Stimulated activated CD4-positive, alpha-beta T cell treated with anti-CD3 and anti-CD28 coated beads, TNF-alpha, amount 100 ng/mL, for 1 hour (primary cell): ENCODE measurements around the gene COG7.
"Not testable (repeated sequence)": the region's sequence is repeated elsewhere in the genome, so short reads cannot be mapped to it uniquely, and the experiment has no call there.

Source experiments
- DNase-seq, 3 donors: peaks; one replicate each; pipeline ENCODE4 v3.0.0-alpha.2; 2020; ENCODE audit warnings: low read depth in 3 of 3, low spot score in 1 of 3

COG7 gene

DNA sequence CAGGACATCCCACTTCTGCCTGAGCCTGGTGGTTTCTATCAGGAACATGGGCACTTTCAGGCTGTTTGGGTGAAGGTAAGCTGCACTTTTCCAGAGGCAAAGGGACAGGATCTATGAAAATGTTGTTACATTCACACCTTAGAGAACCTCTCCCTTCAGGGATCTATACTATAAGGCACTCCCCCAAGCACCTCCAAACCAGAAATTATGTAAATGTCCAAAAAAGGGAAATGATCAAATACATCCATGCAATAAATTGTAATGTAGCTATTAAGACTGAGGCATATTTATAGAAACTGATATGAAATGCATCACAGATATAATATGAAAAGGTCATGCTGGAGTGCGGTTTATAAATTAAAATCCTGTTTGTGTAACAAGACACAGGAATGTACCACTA, 23.3 kb upstream of the COG7 start:
- DNase-seq, result no peak

DNA sequence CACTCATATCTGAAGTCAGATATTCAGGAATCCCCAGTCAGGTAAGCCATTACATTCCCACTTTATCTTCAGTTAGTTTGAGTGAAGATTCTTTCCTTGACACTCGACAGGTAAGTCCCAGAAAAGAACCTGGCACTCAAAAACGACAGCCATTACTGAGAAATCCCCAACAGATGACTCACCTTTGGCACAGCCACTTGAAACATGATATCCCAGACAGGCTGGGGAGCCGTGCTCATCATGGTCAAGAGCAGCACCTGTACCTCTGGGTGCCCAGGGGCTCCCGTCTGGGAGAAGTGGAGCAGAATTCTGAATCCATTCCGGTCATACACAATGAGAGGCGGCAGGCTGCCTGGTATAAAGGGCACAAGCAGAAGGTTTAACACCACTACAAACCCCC, 16.8 kb upstream of the COG7 start:
- no peak for DNase-seq

DNA sequence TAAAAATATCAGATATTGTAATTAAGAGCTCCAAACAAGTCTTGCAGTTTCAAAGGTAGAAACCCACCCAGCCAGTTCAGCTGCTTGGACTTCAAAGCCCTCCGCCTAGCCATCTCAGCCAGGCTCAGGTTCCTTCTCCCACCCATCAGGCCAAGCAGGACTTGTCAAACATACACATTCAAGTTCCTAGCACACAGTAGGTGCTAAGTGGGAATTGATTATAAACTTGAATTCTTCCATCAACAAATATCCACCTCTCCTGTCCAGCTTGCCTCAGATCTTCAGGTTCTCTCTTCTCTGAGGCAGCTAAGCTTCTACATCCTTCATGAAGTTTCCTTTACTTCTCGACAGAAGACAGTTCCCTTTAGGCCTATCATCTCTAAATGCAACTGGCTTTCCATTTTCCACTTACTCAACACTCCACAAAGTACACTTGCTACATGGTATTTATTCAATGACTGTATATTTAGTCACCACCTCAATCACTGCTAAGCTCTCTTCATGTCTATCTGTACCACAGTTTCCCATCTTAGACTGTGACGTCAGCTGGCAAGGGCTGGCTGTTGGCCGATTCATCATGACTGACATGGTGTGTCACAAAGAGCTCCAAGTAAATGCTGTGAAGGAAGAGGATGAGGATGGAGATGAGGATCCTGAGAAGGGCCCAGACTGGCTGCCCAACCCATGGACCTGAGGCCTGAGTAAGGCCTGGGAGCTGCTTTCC, 13.3 kb upstream of the COG7 start:
- no peak for DNase-seq

DNA sequence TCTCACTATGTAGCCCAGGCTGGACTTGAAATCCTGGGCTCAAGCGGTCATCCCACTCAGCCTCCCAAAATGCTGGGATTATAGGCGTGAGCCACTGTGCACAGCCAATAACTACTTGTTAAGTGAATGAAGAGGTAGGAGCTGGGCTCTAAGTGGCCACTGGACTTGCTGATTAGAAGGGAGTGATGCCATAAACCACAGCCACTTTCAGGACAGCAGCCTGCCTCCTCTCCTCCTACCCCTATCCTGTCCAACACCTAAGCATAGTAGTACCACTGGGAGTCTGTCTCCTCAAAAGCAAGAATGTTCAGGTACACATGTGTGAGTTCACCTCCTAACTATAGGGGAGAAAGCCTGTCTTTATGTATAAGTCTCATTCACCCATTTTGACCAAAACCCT, 12.2 kb upstream of the COG7 start:
- no peak for DNase-seq

DNA sequence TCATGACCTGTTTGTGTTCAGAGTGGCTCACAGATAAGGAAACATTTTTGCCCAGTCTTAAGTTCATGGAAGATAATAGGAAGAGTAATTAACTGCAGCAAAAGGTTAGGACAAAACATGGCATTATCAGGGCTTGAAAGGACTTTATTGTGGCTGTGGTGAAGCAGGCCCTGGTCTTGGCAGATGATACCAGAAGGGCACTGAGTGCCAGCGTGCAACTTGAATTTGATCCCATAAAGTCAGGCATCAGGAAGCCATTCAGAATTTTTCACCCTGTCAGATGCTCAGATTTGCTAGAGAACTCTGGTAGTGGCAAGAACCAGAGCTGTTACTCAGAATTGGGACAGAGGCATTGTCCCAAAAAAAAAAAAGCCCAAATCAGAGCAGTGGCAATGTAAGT, 11.2 kb upstream of the COG7 start:
- no peak for DNase-seq

DNA sequence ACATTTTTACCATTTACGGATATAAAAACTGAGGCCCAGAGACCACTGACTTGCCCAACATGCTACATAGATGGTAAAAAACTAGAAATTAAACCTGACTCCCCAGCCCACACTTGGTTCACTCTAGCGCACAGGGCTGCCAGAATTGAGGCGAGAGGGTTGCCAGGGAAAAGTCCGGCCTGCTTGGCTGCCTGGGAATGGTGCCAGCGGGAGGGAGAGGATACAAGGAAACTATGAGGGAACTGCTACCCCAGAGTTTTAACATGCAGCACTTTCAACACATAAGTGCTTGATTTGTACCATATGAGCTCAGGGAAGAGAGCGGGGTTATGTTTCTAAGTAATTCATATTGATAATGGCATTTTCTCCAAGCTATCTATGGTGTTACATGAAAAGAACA, 10.0 kb upstream of the COG7 start:
- DNase-seq, result not testable (repeated sequence)

DNA sequence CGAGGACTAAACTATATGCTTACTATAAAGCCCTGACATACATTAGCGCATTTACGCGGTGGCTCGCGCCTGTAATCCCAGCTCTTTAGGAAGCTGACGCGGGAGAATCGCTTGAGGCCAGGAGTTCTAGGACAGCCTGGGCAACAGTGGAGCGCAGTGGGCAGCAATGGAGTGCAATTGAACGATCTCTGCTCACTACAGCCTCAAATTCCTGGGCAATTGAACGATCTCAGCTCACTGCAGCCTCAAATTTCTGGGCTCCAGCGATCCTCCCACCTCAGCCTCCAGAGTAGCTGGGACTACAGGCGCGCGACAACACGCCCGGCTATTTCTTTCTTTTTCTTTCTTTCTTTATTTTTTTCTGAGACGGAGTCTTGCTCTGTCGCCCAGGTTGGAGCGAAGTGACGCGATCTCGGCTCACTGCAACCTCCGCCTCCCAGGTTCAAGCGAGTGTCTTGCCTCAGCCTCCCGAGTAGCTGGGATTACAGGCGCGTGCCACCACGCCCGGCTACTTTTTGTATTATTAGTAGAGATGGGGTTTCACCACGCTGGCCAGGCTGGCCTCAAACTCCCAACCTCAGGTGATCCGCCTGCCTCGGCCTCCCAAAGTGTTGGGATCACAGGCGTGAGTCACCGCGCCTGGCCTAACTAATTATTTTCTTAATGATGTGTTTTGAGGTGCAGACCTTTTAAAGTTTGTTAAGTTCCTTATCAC, 506 bp upstream of the COG7 start:
- no peak for DNase-seq

DNA sequence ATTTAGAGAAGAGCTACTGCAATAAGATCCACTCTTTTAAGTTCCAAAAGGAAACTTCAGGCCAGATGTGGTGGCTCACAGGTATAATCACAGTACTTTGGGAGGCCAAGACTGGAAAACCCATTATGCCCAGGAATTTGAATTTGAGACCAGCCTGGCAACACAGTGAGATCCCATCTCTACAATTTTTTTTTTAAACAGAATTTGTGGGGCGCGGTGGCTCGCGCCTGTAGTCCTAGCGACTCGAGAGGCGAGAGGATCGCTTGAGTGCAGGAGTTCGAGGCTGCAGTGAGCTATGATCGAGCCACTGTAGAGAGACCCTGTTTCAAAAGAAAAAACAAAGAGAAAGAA, 793 bp downstream of the COG7 start:
- no peak for DNase-seq

DNA sequence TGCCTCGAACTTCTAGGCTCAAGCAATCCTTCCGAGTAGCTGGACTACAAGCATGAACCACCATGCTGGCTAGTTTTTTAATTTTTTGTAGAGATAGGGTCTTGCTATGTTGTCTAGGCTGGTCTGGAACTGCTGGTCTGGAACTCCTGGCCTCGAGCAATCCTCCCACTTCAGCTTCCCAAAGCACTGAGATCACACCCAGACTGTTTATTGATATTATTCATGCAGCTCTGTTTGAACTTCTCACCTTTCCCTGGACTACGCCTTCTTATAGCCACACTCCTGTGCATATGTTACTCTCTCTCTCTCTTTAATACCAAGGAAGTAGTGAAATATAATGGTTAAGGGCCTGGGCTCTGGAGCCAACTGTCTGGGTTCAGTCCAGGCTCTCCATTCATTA, 4.6 kb downstream of the COG7 start:
- no peak for DNase-seq

DNA sequence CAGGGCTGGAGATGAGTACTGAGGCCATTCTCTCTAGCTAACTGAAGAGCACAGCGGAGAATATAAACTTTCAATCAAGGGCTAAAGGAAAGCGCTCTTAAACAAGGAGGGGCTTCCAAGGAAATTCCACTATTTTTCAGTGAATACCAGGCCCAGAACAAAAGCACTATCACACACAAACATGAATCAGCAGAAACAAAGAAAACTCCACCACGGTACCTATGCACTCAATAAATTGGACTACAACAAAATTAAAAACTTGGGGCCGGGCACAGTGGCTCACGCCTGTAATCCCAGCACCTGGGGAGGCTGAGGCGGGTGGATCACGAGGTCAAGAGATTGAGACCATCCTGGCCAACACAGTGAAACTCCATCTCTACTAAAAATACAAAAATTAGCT, 15.4 kb downstream of the COG7 start:
- not testable (repeated sequence) for DNase-seq

DNA sequence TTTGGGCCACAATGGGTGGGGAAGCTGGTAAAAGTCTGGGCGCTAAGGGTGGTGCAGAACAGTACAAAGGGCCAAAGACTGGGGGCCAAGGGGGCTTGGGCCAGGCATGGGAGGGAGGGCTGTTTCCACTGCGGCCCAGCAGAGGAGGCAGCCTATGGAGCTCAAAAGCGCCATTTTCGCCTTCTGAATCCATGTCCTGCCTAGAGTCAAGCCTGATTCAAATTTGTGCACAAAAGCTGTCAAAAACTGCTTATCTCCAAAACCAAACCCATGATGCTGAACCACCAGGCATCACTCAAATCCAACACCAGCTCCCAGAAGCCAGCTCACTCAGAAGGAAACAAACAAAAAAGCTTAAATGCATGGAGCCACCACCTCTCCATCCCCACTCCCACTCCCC, 16.0 kb downstream of the COG7 start:
- no peak for DNase-seq

DNA sequence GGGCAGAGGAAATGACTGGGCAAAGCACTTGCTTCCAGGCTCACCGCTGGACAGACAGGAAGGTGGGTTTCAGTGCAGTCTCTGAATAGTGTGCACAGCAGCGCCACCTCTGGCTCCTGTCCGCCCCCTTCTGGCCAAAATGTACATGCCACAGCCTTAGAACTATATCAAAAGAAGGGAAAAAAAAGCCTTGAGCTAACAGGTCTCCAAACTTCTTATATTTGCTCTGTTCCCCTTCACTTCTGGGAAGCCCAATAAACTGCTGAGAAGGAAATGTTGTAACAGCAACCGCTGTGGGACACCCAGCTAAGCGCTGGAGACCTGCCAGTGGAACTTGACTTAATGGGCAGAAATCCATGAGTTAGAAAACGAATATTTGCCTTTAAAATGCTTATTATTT, 17.5 kb downstream of the COG7 start:
- peak; percentile 3 to 49 (median 5) for DNase-seq

DNA sequence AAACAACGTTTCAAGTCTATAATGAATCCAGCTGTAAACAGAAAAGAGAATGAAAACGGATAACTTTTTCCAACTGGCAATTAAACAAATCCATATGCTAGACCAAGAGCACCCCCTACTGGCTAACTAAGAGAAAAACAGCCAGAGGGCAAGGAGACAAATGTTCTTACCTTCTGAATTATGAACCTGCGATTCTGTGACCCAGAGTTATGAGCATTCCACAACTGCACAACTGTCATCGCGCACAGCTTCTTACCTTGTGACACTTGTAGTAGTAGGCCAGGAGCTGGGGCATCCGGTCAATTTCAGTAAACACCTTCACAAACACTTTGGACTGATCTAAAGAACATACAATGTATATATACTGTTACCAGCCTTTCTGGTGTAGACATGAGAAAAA, 18.6 kb downstream of the COG7 start:
- DNase-seq, result no peak

DNA sequence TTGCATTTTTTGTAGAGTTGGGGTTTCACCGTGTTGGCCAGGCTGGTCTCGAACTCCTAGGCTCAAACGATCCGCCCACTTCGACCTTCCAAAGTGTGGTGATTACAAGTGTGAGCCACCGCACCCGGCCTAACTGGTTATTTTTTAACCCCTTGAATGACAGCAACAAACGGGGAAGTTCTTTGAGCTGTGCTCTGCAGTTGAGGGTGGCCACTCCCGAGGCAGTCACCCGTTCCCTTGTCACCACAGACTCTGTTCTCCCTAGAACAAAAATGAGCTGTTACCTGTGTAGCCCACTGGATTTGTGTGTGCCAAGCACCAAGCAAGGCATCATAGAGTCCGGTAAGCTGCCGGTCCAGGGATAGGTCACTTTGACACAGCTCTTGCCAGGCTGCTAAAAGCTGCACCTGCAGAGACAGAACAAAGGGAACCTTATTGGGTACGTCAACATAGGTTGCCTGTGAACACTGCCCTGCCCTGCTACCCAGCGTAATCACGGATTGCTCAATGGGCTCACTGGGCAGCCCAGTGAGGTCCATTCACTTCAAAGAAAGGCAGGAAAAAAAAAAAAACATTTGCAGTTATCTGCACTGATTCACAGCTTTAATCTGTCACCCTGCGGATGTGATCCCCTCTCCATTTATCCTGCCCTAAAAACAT, 19.6 kb downstream of the COG7 start:
- DNase-seq, result no peak

DNA sequence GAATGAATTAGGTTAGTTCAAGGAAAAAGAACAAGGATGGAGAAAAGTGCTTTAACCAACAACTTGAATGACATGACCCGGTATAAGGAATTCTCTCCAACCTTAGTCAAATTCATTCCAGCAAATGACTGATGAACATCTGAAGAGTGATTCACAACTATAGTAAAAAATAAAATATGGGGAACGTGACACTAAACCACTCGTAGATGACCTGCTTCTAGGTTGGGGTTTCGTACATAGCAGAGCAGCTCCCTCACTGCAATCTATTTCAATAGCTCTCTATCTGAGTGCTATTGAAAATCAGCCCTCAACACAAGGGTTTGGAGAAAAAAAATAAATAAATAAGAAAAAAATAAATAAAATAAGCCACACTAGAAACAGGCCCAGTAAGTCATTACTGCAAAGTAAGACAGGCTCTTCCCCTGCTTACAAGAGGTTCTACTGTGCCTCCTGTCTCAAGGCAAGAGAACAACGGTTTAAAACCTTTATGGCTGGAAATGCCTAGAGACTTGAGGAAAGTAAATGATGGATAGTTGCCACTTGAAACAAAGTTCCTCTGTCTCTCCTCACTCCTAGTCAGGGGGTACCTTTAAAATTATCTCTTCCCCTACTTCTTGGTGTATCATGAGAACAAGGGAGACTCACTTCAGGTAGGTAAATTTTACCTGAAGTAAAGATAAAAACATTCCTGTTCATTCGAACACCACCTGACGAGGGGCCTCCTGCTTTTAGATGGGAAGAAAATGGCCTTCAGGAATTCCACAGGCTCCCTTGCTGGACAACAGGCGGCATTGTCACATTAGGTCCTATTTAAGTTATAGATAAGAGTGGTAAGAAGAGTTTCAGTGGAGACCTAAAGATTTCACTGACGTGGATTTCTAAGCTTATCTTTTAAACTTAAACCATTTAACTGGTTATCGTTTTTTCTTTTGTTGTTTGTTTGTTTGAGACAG, 20.5 kb downstream of the COG7 start:
- no peak for DNase-seq

DNA sequence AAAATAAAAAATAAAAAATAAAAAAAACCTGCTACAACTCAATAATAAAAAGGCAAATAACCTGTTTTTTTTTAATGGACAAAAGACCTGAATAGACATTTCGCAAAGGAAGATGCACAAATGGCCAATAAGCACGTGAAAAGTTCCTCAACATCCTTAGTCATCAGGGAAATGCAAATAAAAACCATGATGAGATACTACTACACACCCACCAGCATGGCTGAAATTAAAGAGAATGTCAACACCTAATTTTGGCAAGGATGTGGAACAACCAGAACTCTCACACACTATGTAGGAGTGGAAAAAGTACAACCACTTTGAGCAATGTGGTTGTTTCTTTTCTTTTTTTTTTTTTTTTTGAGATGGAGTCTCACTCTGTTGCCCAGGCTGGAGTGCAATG, 24.6 kb downstream of the COG7 start:
- DNase-seq, result no peak

DNA sequence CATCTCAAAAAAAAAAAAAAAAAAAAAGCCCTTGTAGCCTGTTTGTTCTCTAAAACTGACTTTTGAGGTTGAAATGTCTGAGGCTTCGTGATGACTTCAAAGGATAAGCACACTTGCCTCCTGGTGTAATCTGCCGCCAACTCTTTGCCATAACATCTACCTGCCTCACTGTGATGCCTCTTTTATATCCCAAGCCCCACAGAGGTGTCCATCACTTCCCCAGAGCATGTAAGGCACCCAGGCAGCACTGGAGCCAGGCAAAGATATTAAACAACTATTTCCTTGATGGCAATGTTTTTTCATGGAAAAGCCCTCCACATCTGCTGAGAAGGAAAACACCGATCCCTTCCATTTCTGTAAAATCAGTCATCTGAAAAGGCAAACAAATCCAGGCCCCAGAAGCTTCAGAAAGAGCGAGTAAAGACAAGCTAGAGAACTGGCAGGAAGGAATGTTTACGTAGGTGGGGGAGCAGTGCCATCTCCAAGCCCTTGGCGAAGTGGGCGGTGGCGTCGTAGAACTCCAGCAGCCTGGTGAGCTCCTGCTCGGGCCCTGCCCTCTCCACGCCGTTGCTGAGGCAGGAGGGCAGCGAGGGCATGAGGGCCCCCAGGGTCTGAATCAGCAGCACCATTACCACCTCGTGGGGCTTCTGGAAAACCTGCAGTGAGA, 28.6 kb downstream of the COG7 start:
- DNase-seq, result no peak

DNA sequence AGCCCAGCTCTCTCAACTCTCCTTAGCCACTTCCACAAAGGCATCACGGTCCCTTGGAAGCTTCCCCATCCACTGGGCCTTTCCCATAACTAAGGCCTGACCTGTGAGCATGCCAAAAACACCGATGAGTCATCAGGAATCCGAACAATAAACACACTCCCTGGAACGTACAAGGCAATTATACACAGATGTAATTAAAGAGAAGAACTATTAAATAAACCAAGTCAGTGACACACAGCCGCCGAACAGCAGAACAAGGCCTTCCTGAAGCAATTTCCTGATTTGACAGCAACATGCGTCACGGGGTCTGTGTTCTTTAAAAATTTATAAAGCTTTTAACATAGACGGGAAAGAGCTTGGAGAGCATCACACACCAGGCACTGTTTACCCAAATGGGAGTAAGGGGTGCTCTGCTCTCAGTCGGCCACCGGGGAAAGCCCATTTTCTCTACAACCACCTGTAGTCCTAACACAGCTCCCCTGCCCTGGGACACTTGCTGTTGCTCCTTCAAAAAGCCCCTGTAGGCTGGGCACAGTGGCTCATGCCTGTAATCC, 29.4 kb downstream of the COG7 start:
- no peak for DNase-seq

DNA sequence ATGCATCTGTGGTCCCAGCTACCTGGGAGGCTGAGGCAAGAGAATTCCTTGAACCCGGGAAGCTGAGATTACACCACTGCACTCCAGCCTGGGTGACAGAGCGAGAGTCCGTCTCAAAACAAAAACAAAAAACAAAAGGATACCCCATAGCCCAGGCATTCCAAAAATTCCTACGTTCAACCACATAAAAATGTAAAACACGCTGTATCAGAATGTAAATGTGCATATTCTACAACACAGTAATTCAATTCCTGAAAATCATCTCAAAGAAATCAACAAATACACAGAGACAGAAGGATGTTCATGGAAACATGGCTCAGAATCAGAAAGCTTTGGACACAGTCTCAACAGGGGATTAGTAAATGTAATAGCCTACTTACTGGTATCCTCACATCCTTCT, 33.0 kb downstream of the COG7 start:
- DNase-seq, result no peak

DNA sequence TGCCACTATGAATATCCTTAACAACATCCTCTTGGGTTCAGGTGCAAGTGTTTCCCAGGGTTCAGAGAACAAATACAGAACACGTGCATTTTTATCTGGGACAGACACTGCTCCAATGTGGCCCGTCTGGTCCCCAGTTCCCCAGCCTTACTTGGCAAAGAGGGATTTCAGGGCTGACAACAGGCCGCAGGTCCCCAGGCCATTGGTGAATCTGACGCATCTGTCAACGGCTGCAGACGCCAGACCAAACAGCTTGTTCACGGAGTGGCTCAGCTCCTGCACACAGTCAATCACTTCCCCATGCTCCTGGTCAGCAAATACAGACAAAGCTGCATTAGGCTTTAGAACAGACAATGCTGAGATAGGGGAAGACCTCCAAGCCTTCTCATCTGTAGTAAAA, 36.2 kb downstream of the COG7 start:
- no peak for DNase-seq

DNA sequence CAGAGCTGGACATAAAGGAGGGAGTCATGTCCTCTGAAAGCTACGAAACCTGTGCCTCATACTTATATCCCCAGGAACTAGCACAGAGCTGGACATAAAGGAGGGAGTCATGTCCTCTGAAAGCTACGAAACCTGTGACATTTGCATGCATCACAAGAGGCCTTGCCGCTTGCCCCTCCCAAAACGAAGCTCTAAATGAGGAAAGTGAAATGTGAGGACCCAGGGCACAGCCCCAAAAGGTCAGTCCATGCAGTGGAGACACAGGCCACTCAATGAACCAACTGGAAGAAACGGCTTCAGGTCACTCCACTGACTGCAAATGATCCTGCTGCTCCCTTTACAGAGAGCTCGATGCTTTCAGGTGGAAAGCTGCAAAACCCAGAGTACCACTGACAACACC, 38.3 kb downstream of the COG7 start:
- DNase-seq, result no peak
